Activated T-helper 1 cell treated with anti-CD3 and anti-CD28 coated beads, Interleukin-12 subunit alpha, Interleukin-12 subunit beta, Interleukin-2, Interleukin-4 antibody, amounts not matched to agents 30 ng/mL and 10 ng/mL and 1 ng/mL, durations not matched to agents 14 hours and 24 hours and 36 hours (primary cell): ENCODE data around the gene EIF3L. TPM values are rescaled to one million over a fixed set of nuclear protein-coding genes. Genes with fewer than 3 reads are reported as not detected.

Source experiments
- DNase-seq: peaks from one replicate; pipeline ENCODE4 v3.0.0; 2021; ENCODE audit warnings: low spot score
- H3K27ac Mint-ChIP-seq: one replicate; pipeline ENCODE4 v1.8.0; 2021; ENCODE audit warnings: mild to moderate bottlenecking, mixed read lengths
- H3K27me3 Mint-ChIP-seq: one replicate; pipeline ENCODE4 v1.8.0; 2022; ENCODE audit warnings: mild to moderate bottlenecking, moderate library complexity, mixed read lengths; ENCODE audit not compliant: insufficient read depth
- H3K36me3 Mint-ChIP-seq: one replicate; pipeline ENCODE4 v1.8.0; 2021; ENCODE audit warnings: low read depth, mixed read lengths
- H3K4me1 Mint-ChIP-seq: one replicate; pipeline ENCODE4 v1.8.0; 2021; ENCODE audit warnings: low read depth, mixed read lengths
- H3K4me3 Mint-ChIP-seq: one replicate; pipeline ENCODE4 v1.8.0; 2021; ENCODE audit warnings: mild to moderate bottlenecking, moderate library complexity, mixed read lengths
- H3K9me3 Mint-ChIP-seq: one replicate; pipeline ENCODE4 v1.8.0; 2021; ENCODE audit warnings: mixed read lengths
- intact Hi-C: fragments of 100-400 bp; cut with micrococcal nuclease; formaldehyde crosslinking; loops from one replicate; pipeline ENCODE4 v1.15.1; 2024
- total RNA-seq: library from RNA; stranded (reverse); gene quantifications from 2 replicates; pipeline ENCODE4 v1.2.3, GENCODE V29; 2022

The EIF3L gene
- total RNA-seq, 1 donor from 2014 or later: 441 TPM

DNA sequence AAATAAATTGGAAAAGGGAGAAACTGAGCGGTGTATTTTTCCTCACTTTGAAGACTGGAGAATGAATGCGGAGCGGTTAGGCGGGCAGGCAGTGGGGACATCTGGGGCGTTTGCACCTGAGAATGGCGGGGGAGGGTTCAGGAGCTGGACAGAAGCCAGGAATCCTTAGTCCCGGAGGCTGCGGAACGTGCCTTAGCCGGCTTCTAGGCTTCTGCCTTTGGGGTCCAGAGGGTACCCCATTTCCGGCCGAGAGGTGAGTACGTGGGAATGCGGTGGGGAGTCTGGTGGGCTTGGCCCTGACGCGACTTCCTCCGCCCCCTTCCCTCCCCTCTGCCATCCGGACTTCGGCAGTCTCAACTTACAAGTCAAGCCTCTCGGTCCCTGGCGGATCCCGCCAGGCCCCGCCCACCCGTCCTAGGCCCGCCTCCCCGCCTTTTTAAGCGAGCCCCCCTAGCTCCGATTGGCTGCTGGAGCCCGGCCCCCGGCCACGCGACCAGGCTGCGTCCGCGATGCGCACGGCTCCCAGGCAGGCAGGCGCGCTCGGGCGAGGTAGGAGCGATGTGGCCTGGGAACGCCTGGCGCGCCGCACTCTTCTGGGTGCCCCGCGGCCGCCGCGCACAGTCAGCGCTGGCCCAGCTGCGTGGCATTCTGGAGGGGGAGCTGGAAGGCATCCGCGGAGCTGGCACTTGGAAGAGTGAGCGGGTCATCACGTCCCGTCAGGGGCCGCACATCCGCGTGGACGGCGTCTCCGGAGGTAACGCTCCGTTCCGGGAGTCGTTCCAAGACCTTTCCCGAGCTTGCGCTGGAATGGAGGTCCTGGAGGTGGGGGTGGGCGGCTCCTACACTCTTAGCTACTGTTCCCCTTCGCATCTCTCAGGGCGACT is 41.6 kb upstream of the EIF3L start, which contains the start of gene GCAT:
TSS of gene GCAT (plus strand) at position 525 of the 884 bp plus-strand sequence. CDS start at position 559, 34 bp downstream.
- H3K9me3 Mint-ChIP-seq: no peaks in the 10 kb centered on the region
- peaks cover 44% of the 10 kb centered on the region for H3K4me1 Mint-ChIP-seq
- intact Hi-C loops: loop anchor here (1.0 to 10.0 kb wide), 8 partner anchors 11 to 1177 kb away; partner anchors contain the start of genes ANKRD54, APOBEC3B and TRIOBP
- peaks cover 2% of the 10 kb centered on the region for H3K36me3 Mint-ChIP-seq
- DNase-seq: peak; percentile 90
- H3K27ac Mint-ChIP-seq: peak within 1 kb of the TSS; percentile 58
- H3K4me3 Mint-ChIP-seq: peak within 1 kb of the TSS; percentile 82
- H3K27me3 Mint-ChIP-seq: peaks cover 13% of the 10 kb centered on the region

DNA sequence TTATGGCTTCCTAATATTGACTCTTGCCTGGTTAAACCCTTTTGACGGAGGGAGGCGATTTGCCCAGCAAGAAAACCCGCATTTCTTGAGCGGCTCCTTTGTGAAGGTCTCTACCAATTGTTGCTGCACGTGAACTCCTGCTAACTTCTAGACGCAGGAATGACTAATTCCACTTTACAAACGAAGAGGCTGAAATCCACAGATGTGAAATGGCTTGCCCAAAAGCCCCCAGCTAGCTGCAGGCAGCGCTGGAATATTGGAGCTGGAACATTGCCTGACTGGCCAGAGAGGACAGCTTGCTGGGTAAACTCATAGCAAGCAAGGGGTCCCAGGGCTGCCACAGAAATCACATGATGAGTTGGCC is 40.9 kb upstream of the EIF3L start:
- H3K4me3 Mint-ChIP-seq: peak overlapping the region; percentile 82
- peaks cover 2% of the 10 kb centered on the region for H3K36me3 Mint-ChIP-seq
- DNase-seq: no peak
- intact Hi-C loops: loop anchor here (5.0 to 10.0 kb wide), 3 partner anchors 111 to 1177 kb away; partner anchors contain the start of genes APOBEC3B and TRIOBP
- no peaks in the 10 kb centered on the region for H3K9me3 Mint-ChIP-seq
- H3K4me1 Mint-ChIP-seq: peaks cover 38% of the 10 kb centered on the region
- no peak overlapping the region for H3K27ac Mint-ChIP-seq
- H3K27me3 Mint-ChIP-seq: peaks cover 10% of the 10 kb centered on the region

DNA sequence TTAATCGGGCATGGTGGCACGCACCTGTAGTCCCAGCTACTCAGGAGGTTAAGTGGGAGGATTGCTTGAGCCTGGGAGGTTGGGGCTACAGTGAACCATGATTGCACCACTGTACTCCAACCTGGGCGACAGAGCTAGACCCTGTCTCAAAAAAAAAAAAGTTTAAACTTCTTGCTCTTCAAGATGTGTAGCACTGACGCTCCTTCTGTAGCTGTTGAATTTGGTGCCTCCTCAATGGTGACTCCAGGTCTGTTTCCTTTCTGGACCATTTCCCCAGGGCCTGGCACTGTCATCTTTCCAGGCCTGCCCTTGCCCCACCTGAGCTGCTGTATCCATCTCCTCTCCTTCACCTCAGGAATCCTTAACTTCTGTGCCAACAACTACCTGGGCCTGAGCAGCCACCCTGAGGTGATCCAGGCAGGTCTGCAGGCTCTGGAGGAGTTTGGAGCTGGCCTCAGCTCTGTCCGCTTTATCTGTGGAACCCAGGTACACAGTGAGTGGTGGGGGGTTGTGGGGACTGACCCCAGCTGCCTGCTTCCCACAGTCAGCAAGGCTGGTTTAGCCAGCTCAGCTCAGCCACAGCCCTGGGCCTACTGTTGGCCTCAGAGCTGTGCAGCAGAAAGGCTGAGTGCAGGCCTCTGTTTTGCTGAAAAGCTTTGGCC is 39.4 kb upstream of the EIF3L start:
- peaks cover 31% of the 10 kb centered on the region for H3K4me1 Mint-ChIP-seq
- no peak overlapping the region for H3K27ac Mint-ChIP-seq
- peaks cover 2% of the 10 kb centered on the region for H3K36me3 Mint-ChIP-seq
- H3K27me3 Mint-ChIP-seq: peaks cover 6% of the 10 kb centered on the region
- peak overlapping the region; percentile 63 for H3K4me3 Mint-ChIP-seq
- intact Hi-C loops: loop anchor here (5.0 to 10.0 kb wide), 3 partner anchors 113 to 1175 kb away; partner anchors contain the start of genes APOBEC3B and TRIOBP
- no peaks in the 10 kb centered on the region for H3K9me3 Mint-ChIP-seq
- no peak for DNase-seq

DNA sequence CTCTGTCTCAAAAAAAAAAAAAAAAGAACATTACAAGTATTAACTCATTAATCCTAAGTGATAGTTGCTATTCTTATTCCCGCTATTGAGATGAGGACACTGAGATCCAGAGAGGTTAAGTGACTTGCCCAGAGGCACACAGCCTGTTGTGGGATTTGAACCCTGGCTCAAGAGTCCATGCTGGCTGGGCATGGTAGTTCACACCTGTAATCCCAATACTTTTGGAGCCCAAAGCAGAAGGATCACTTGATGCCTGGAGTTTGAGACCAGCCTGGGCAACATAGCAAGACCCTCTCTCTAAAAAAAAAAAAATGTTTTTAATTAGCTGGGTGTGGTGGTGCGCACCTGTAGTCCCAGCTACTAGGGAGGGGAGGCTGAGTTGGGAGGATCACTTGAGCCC is 37.4 kb upstream of the EIF3L start:
- DNase-seq: no peak
- intact Hi-C loops: no loop called here
- peaks cover 15% of the 10 kb centered on the region for H3K4me1 Mint-ChIP-seq
- no peak overlapping the region for H3K27ac Mint-ChIP-seq
- H3K4me3 Mint-ChIP-seq: no peak overlapping the region
- no peaks in the 10 kb centered on the region for H3K9me3 Mint-ChIP-seq
- peaks cover 2% of the 10 kb centered on the region for H3K36me3 Mint-ChIP-seq
- peaks cover 2% of the 10 kb centered on the region for H3K27me3 Mint-ChIP-seq

DNA sequence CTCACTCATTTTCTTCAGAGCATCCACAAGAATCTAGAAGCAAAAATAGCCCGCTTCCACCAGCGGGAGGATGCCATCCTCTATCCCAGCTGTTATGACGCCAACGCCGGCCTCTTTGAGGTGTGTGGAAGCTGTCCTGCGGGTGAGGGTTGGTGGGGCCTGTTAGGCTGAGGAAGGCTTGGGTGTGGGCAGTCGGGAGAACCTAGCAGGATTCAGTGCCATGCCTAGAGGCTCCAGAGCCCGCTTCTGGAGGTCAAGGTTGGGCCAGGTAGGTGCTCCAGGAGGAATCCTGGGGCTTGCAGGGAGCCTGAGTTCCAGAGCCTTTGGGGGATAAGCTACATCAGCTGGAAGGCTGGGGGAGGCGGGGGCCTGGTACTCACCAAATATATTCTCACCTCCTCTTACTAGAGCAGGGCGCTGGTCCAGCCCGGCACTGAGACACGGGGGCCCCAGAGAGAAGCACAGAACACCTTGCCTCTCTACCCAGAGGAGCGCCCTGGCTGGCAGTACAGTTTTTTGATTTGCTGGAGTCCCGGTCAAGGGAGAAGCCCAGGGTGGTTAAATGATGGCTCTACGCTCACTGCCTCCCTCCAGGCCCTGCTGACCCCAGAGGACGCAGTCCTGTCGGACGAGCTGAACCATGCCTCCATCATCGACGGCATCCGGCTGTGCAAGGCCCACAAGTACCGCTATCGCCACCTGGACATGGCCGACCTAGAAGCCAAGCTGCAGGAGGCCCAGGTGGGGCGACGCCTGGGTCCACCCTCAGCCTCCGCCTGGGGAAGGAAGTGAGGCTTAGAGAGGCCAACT is 36.1 kb upstream of the EIF3L start:
- no peak overlapping the region for H3K27ac Mint-ChIP-seq
- no peaks in the 10 kb centered on the region for H3K27me3 Mint-ChIP-seq
- no peak overlapping the region for H3K4me3 Mint-ChIP-seq
- H3K4me1 Mint-ChIP-seq: peaks cover 14% of the 10 kb centered on the region
- no peak for DNase-seq
- peaks cover 6% of the 10 kb centered on the region for H3K36me3 Mint-ChIP-seq
- intact Hi-C loops: no loop called here
- no peaks in the 10 kb centered on the region for H3K9me3 Mint-ChIP-seq

DNA sequence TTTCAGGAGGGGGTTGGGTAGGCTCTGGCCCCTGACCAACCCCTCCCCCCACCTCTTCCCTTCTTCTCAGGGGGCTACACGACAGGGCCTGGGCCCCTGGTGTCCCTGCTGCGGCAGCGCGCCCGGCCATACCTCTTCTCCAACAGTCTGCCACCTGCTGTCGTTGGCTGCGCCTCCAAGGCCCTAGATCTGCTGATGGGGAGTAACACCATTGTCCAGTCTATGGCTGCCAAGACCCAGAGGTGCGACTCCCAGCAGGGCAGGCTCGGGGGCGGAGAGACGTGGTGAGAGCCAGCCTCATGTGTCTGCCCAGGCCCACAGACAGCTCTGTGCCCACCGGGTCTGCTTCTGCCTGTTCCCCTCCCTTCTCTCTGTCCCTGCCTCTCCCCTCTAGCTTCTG is 33.6 kb upstream of the EIF3L start:
- H3K36me3 Mint-ChIP-seq: peaks cover 4% of the 10 kb centered on the region
- intact Hi-C loops: no loop called here

DNA sequence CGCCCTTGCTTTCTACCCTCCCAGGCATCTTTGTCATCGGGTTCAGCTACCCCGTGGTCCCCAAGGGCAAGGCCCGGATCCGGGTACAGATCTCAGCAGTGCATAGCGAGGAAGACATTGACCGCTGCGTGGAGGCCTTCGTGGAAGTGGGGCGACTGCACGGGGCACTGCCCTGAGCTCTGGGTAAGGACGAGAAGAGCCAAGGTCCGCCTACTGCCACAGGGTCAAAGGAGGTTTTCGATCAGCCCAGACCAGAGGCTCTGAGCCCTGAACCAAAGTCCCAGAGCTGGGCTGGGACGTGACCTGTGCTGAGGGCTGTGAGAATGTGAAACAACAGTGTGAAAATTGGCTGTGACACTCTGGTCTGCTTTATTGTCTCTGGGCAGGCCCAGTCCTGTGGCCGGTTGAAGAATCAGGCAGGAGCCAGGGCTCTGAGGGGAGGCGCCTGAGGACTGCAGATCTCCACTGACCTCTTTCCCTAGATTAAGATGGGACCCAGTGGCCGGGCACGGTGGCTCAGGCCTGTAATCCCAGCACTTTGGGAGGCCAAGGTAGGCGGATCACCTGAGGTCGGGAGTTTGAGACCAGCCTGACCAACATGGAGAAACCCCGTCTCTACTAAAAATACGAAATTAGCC is 32.6 kb upstream of the EIF3L start:
- H3K27me3 Mint-ChIP-seq: peaks cover 23% of the 10 kb centered on the region
- no peak overlapping the region for H3K4me3 Mint-ChIP-seq
- no peak for DNase-seq
- H3K36me3 Mint-ChIP-seq: peaks cover 4% of the 10 kb centered on the region
- H3K9me3 Mint-ChIP-seq: no peaks in the 10 kb centered on the region
- intact Hi-C loops: loop anchor here (1.0 kb wide), 6 partner anchors 28 to 149 kb away; partner anchors contain the start of genes ANKRD54, C22orf23, EIF3L and POLR2F
- H3K27ac Mint-ChIP-seq: no peak overlapping the region
- peaks cover 12% of the 10 kb centered on the region for H3K4me1 Mint-ChIP-seq

More for the DNA sequence above, 33.6 kb upstream of the EIF3L start:
- Mint-ChIP-seq H3K4me1 (peaks cover 12% of the 10 kb centered on the region), H3K4me3 (no peak overlapping the region), H3K9me3 (no peaks in the 10 kb centered on the region), H3K27me3 (peaks cover 18% of the 10 kb centered on the region), H3K27ac (no peak overlapping the region)
- DNase-seq: no peak

DNA sequence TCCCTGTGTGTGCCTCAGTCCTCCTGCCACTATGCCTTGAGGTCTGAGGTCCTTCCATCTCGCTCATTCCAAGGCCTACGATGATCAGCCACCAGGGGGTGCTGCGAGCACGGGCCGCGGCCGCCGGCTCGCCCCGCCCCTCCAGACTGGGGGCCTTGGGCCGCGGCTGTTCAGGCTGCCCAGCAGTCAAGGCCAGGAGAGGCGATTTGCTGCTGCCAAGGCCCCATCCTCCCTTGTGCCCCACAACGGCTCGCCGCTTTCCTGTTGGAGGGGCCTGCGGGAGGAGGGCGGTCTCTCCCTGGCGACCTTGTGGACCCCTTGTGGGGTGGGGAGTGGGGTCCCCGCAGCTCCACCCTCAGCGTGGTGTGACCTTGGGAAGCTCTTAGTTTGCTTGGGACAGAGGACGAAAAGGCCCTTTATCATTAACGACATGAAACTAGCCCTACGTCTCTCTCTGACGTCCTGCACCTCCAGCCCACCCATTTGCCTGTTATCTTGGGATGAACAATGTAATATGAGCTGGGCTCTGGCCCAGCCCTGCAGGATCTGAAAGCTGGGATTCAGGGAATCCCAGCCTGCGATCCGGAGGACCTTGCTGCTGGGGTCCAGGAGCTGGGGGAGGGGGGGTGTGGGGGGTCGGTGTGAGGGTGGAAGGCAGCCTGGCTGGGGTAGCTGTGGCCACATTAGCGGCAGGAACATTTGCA is 31.4 kb upstream of the EIF3L start:
- peaks cover 29% of the 10 kb centered on the region for H3K27me3 Mint-ChIP-seq
- no peak overlapping the region for H3K27ac Mint-ChIP-seq
- H3K4me3 Mint-ChIP-seq: peak overlapping the region; percentile 45
- DNase-seq: peak; percentile 74
- peaks cover 7% of the 10 kb centered on the region for H3K36me3 Mint-ChIP-seq
- intact Hi-C loops: loop anchor here (1.0 kb wide), 7 partner anchors 11 to 147 kb away; partner anchors contain the start of genes ANKRD54, C22orf23, EIF3L and GCAT
- no peaks in the 10 kb centered on the region for H3K9me3 Mint-ChIP-seq
- peaks cover 12% of the 10 kb centered on the region for H3K4me1 Mint-ChIP-seq

DNA sequence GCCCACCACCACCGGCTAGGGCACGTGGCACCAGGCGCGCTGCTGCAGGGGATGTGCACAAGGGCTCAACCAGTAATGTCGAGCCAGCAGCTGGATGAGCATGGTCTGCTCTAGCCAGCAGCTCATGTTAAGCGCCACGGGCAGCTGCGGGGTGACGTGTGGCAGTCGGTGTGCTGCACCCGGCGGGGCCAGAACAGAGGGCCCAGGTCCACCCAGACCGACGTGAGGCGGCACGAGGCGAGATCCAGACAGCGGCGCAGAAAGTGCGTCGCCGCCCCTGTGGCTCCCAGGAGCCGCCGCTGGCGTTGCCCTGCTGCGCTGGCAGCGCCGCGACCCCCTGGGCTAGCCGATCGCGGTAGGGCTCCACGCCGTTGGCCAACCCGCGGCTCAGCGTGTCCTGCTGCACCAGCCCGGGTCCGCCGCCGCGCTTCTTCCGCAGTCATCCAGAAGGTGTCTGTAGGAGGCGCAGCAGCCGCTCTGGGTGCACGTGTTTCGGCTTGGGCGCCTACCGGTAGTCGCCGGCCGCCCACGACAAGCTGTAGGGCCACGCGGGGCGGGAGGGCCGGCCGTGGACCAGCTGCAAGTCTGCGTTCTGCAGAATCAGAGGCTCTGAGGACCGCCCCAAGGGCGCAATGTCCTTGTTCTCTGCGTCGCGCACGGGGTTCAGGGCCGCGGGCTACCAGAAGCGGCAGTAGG is 30.7 kb upstream of the EIF3L start:
- H3K4me1 Mint-ChIP-seq: peaks cover 12% of the 10 kb centered on the region
- intact Hi-C loops: loop anchor here (1.0 kb wide), 1 partner anchor 11 kb away; the partner anchor contains the start of gene GCAT
- H3K27ac Mint-ChIP-seq: no peak overlapping the region
- no peaks in the 10 kb centered on the region for H3K9me3 Mint-ChIP-seq
- H3K27me3 Mint-ChIP-seq: peaks cover 31% of the 10 kb centered on the region
- peaks cover 7% of the 10 kb centered on the region for H3K36me3 Mint-ChIP-seq
- peak overlapping the region; percentile 60 for H3K4me3 Mint-ChIP-seq
- DNase-seq: peak; percentile 65

DNA sequence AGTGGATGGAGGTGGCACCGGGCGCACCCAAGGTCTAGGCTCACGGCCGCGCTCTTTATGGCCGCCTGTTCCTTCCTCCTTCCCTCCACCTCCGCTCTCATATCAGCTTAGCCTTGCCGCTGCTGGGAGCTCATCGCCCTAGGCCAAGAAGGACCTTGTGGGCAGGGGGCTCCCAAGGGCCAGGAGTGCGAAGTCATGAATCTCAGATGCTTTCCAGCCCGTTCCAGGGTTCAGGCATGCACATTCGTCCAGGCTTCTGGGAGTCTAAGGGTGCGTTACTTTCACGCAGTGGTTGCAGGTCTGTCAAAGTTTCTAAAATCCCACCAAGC is 30.1 kb upstream of the EIF3L start:
- H3K4me3 Mint-ChIP-seq: peak overlapping the region; percentile 60
- peaks cover 12% of the 10 kb centered on the region for H3K4me1 Mint-ChIP-seq
- no peaks in the 10 kb centered on the region for H3K9me3 Mint-ChIP-seq
- DNase-seq: no peak
- H3K27me3 Mint-ChIP-seq: peaks cover 34% of the 10 kb centered on the region
- intact Hi-C loops: no loop called here
- peaks cover 7% of the 10 kb centered on the region for H3K36me3 Mint-ChIP-seq
- no peak overlapping the region for H3K27ac Mint-ChIP-seq

DNA sequence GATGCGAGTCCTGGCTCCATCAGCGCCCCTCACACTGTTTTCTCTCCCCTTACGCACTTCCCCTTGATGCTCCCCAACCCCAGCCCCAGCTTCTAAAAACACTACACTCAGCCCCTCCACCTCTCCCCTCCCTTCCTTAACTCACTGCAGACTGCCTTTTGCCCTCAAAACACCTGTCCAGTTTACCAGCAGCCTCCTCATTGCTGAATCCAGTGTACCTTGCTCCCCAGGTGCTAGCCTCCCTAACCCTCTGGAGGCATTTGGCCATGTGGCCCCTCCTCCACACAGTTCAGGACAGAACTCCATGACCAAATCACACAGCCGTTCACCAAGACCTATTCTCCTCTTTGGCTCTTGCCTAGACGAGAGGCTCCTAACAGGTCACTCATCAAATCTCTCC is 28.9 kb upstream of the EIF3L start:
- H3K36me3 Mint-ChIP-seq: peaks cover 7% of the 10 kb centered on the region
- no peaks in the 10 kb centered on the region for H3K9me3 Mint-ChIP-seq
- H3K4me3 Mint-ChIP-seq: no peak overlapping the region
- intact Hi-C loops: no loop called here
- DNase-seq: no peak
- H3K4me1 Mint-ChIP-seq: peaks cover 12% of the 10 kb centered on the region
- H3K27ac Mint-ChIP-seq: no peak overlapping the region
- peaks cover 37% of the 10 kb centered on the region for H3K27me3 Mint-ChIP-seq
